Activated CD4-positive, alpha-beta T cell treated with anti-CD3 and anti-CD28 coated beads, Interleukin-2, amount 10 ng/mL, durations not matched to agents 24 days and 14 days (primary cell): Measurements from ENCODE around the gene MRGPRE. TPM values are rescaled to one million over a fixed set of nuclear protein-coding genes. Genes with fewer than 3 reads are reported as not detected.

Source experiments
- DNase-seq: peaks from one replicate; pipeline ENCODE4 v3.0.0; 2022
- H3K27ac Mint-ChIP-seq: one replicate; pipeline ENCODE4 v1.8.0; 2022; ENCODE audit warnings: mild to moderate bottlenecking, mixed read lengths
- H3K27me3 Mint-ChIP-seq: one replicate; pipeline ENCODE4 v1.8.0; 2022; ENCODE audit warnings: mixed read lengths
- H3K36me3 Mint-ChIP-seq: one replicate; pipeline ENCODE4 v1.8.0; 2022; ENCODE audit warnings: low read depth, mild to moderate bottlenecking, mixed read lengths
- H3K4me1 Mint-ChIP-seq: one replicate; pipeline ENCODE4 v1.8.0; 2021; ENCODE audit warnings: mixed read lengths
- H3K4me3 Mint-ChIP-seq: one replicate; pipeline ENCODE4 v1.8.0; 2022; ENCODE audit warnings: mild to moderate bottlenecking, moderate library complexity, mixed read lengths
- H3K9me3 Mint-ChIP-seq: one replicate; pipeline ENCODE4 v1.8.0; 2021; ENCODE audit warnings: mixed read lengths
- intact Hi-C: fragments of 100-400 bp; cut with micrococcal nuclease; formaldehyde crosslinking; loops from one replicate; pipeline ENCODE4 v1.15.1; 2023
- total RNA-seq: library from RNA; stranded (reverse); gene quantifications from 2 replicates; pipeline ENCODE4 v1.2.3, GENCODE V29; 2022

MRGPRE gene
- total RNA-seq, 1 donor from 2014 or later: not detected

GRCh38 chr11:3191586-3192324 lies 40.5 kb downstream of the MRGPRE start:
- Mint-ChIP-seq H3K27me3 (no peaks in the 10 kb centered on the region), H3K27ac (no peak overlapping the region), H3K36me3 (no peaks in the 10 kb centered on the region), H3K4me1 (no peaks in the 10 kb centered on the region), H3K9me3 (no peaks in the 10 kb centered on the region), H3K4me3 (no peak overlapping the region)
- intact Hi-C loops: no loop called here
- no peak for DNase-seq

- H3K36me3 Mint-ChIP-seq: no peaks in the 10 kb centered on the region
- H3K9me3 Mint-ChIP-seq: no peaks in the 10 kb centered on the region
- H3K4me3 Mint-ChIP-seq: no peak overlapping the region
- intact Hi-C loops: no loop called here
- H3K27ac Mint-ChIP-seq: no peak overlapping the region
- no peaks in the 10 kb centered on the region for H3K27me3 Mint-ChIP-seq
- DNase-seq: no peak
- no peaks in the 10 kb centered on the region for H3K4me1 Mint-ChIP-seq
These were observed 41.6 kb downstream of the MRGPRE start for GRCh38 chr11:3190600-3190999.

DNA sequence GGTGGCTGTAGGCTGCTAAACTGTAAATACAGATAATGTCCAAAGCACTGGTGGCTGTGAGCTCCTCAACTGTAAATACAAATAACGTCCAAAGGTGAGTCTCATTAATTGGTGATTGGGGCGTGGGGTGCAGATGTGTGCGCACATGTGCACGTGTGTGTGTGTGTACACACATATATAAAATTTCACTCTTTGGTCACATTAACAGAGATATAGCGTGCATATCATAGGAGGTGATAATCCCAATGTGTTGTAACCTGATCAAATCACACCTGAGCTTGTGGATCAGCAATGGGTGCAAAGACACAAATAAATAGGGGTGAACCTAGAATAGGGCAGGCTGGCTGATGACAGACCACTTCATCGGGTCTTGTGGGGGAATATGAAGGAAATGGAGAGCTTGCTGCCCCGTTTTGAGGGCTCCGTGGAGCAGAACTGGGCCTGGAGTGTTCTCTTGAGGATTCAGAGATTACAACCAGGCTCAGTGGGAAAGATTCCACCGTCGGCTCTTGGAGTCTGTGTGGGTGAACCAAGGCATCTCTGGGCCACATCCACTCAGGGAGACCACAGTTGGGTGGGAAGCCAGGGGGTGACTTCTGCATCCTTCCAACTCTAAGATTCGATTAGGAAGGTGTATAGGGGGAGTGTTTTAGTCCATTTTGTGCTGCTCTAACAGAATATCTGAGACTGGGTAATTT lies 42.2 kb downstream of the MRGPRE start:
- intact Hi-C loops: no loop called here
- Mint-ChIP-seq H3K27me3 (no peaks in the 10 kb centered on the region), H3K27ac (no peak overlapping the region), H3K4me1 (no peaks in the 10 kb centered on the region), H3K36me3 (no peaks in the 10 kb centered on the region), H3K4me3 (no peak overlapping the region), H3K9me3 (no peaks in the 10 kb centered on the region)
- DNase-seq: no peak

DNA sequence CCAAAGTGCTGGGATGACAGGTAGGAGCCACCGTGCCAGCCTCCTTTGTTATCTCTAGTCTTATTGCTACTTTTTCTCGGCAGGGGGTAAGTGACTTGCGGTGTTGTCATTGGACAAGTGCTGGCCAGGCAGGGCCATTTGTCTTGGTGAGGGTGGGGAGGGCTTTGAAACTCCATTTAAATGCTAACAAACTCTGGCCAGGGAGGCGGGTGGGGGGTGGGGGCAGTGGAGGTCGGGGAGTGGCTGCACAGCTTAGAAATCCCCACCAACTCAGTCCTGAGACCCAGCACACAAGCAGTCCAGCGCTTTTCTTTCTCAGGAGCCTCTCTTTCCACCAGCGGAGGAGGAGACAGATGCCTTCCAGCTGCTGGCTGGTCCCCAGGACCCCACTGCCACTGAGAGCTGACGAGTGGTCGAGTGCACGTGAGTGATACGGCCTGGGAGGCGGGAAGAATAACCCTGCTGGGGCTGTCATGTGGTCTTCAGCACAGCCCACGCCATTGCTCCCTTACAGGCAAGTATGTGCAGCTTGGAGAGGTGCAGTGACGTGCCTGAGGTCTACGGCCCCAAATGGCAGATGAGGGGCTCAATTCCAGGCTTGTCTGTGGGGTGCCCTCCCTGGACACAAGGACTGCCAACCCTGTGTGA lies 42.9 kb downstream of the MRGPRE start:
- Mint-ChIP-seq H3K36me3 (no peaks in the 10 kb centered on the region), H3K27me3 (no peaks in the 10 kb centered on the region), H3K4me1 (no peaks in the 10 kb centered on the region), H3K4me3 (no peak overlapping the region), H3K27ac (no peak overlapping the region), H3K9me3 (no peaks in the 10 kb centered on the region)
- intact Hi-C loops: no loop called here
- DNase-seq: no peak

GRCh38 chr11:3188496-3189195 lies 43.6 kb downstream of the MRGPRE start:
- DNase-seq: no peak
- H3K9me3 Mint-ChIP-seq: no peaks in the 10 kb centered on the region
- no peak overlapping the region for H3K27ac Mint-ChIP-seq
- H3K4me1 Mint-ChIP-seq: no peaks in the 10 kb centered on the region
- no peak overlapping the region for H3K4me3 Mint-ChIP-seq
- intact Hi-C loops: no loop called here
- no peaks in the 10 kb centered on the region for H3K36me3 Mint-ChIP-seq
- H3K27me3 Mint-ChIP-seq: no peaks in the 10 kb centered on the region

- no peaks in the 10 kb centered on the region for H3K36me3 Mint-ChIP-seq
- DNase-seq: no peak
- no peak overlapping the region for H3K27ac Mint-ChIP-seq
- H3K9me3 Mint-ChIP-seq: no peaks in the 10 kb centered on the region
- no peaks in the 10 kb centered on the region for H3K27me3 Mint-ChIP-seq
- no peak overlapping the region for H3K4me3 Mint-ChIP-seq
- intact Hi-C loops: no loop called here
- H3K4me1 Mint-ChIP-seq: no peaks in the 10 kb centered on the region
These were observed 45.9 kb downstream of the MRGPRE start for GRCh38 chr11:3186166-3186953.

DNA sequence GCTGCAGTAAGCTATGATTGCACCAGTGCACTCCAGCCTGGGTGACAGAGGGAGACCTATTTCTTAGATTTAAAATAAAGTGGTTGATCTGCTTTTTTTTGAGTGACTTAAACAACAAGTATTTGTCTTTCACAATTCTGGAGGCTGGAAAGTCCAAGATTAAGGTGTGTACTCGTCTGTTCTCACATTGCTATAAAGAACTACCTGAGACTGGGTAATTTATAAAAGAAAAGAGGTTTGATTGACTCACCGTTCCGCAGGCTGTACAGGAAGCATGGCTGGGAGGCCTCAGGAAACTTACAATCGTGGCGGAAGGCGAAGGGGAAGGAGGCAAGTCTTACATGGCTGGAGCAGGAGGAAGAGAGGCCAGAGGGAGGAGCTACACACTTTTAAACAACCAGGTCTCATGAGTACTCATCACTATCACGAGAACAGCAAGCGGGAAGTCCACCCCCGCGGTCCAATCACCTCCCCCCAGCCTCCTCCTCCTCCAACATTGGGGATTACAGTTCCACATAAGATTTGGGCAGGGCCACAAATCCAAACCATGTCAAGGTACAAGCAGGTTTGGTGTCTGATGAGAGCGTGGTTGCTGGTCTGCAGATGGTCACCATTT lies 47.4 kb downstream of the MRGPRE start:
- H3K4me3 Mint-ChIP-seq: no peak overlapping the region
- intact Hi-C loops: no loop called here
- H3K9me3 Mint-ChIP-seq: no peaks in the 10 kb centered on the region
- H3K27me3 Mint-ChIP-seq: no peaks in the 10 kb centered on the region
- DNase-seq: no peak
- no peak overlapping the region for H3K27ac Mint-ChIP-seq
- no peaks in the 10 kb centered on the region for H3K4me1 Mint-ChIP-seq
- no peaks in the 10 kb centered on the region for H3K36me3 Mint-ChIP-seq

DNA sequence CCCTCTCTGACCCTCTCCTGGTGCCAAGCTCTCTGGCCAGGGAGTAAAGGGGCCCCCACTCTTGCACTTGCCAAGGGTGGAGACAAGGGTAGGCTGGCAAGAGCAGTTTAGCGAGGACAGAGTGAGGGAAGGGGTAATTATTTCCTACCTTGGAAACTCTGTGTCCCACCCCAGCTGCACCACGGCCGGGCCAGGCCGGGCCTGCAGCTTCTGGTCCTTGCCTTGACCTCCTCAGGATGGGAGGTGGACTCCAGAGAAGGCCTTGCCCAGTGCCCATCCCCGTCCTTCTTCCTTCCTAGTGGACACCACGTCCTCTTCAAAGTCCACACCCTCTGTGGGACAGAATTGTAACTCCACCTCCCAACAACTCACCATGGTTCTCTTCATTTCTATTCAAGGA lies 48.7 kb downstream of the MRGPRE start:
- Mint-ChIP-seq H3K4me1 (no peaks in the 10 kb centered on the region), H3K27me3 (no peaks in the 10 kb centered on the region), H3K9me3 (no peaks in the 10 kb centered on the region), H3K4me3 (no peak overlapping the region), H3K27ac (no peak overlapping the region), H3K36me3 (no peaks in the 10 kb centered on the region)
- no peak for DNase-seq
- intact Hi-C loops: no loop called here

DNA sequence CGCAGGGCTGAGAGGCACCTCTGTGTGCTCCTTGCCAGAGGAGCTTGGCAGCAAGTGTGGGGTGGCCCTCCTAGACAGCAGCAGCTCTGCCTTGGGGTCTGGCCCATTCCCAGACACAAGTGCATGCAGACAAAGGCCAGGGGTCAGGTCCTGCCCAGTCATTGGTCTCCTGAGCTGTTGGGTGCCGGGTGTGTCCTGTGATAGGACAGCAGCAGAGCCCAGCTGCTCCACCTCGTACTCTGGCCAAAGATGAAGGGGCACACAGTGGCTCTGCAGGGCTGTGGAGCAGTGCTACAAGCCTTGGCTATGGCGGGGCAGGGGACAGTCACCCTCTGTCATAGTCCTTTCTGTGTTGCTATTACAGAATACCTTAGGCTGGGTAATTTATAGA lies 49.8 kb downstream of the MRGPRE start:
- Mint-ChIP-seq H3K27me3 (peaks cover 3% of the 10 kb centered on the region), H3K4me3 (no peak overlapping the region), H3K9me3 (no peaks in the 10 kb centered on the region), H3K36me3 (no peaks in the 10 kb centered on the region), H3K4me1 (no peaks in the 10 kb centered on the region), H3K27ac (no peak overlapping the region)
- no peak for DNase-seq
- intact Hi-C loops: no loop called here

DNA sequence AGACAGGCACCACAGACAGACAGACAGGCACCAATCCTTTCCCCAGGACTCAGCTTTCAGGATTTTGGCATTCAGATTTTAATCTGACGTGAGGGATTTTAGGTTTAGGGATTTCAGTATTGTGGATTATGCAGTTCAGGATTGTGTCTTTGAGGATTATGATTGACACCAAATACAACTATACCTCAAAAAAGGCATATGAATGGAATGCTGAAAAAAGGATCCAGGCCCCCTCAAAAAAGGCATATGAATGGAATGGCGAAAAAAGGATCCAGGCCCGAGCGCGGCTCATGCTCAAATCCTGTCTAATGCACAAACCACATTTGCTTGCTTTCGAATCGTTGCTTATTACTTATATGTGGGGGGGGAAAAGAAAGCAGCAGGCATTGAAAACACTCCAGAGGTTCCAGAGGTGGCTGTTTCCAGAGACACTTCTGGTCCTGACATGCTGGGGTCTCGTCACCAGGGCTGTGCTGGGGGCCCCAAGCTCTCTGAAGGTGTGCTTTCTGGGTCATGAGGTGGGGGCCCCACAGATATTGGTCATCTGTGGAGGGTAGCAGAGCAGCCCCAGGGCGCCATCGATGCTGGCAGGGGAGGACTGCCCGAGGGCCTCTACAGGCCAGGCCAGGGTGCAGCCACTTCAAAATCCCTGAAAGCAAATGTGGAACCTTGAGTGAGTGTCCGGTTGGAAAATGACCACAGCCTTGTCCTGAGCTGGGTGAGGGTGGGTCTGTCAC lies 50.3 kb downstream of the MRGPRE start:
- Mint-ChIP-seq H3K4me1 (no peaks in the 10 kb centered on the region), H3K27ac (no peak overlapping the region), H3K9me3 (peaks cover 5% of the 10 kb centered on the region), H3K4me3 (no peak overlapping the region), H3K36me3 (no peaks in the 10 kb centered on the region), H3K27me3 (peaks cover 3% of the 10 kb centered on the region)
- intact Hi-C loops: no loop called here
- no peak for DNase-seq

DNA sequence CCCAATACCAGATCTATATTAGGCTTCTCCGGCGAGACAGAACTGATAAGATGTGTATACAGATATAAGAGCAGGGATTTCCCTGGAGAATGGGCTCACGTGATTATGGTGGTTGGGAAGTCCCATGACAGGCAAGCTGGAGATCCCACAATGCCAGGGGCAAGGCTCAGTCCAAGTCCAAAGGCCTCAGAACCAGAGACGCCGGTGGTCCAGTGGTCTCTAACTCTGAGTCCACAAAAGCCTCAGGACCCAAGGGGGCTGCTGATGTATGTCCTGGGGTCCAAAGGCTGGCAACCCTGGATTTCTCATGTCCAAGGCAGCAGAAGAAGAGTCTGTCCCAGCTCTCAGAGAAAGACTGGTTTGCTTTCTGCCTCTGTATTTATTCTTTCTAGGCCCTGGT lies 51.3 kb downstream of the MRGPRE start:
- no peak for DNase-seq
- Mint-ChIP-seq H3K36me3 (no peaks in the 10 kb centered on the region), H3K27ac (no peak overlapping the region), H3K9me3 (peaks cover 10% of the 10 kb centered on the region), H3K4me3 (no peak overlapping the region), H3K4me1 (no peaks in the 10 kb centered on the region), H3K27me3 (peaks cover 6% of the 10 kb centered on the region)
- intact Hi-C loops: no loop called here

DNA sequence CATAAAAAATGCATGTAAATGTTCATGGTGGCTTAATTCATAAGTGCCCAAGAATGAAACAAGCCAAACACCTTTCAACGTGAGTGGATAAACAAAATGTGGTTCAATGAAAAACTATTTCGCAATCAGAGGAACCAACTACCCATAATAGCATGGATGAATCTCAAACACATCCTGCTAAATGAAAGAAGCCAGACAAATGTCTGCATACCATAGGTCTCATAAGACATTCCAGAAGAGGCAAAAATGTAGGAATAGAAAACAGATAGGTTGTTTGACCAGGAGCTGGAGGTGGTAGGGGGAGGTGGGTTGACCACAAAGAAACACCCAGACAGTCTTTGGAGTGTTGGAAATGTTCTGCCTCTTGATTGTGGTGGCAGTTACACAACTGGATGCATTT lies 53.9 kb downstream of the MRGPRE start:
- peaks cover 7% of the 10 kb centered on the region for H3K27me3 Mint-ChIP-seq
- intact Hi-C loops: no loop called here
- no peaks in the 10 kb centered on the region for H3K4me1 Mint-ChIP-seq

DNA sequence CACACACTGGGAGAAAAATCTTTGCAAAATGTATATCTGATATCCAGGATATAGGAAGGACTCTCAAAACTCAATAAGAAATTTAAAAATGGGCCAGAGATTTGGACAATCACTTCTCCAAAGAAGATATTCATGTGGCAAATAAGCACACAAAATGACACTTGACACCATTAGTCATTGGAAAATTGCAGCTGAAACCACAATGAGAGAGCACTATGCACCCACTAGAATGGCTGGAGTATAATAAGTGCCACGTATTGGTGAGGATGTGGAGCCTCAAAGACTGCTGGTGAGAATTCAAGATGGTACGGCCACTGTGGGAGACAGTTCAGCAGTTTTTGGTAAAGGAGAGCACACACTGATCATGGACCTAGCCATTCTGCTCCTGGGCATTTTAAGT lies 54.3 kb downstream of the MRGPRE start:
- intact Hi-C loops: no loop called here
- no peaks in the 10 kb centered on the region for H3K4me1 Mint-ChIP-seq
- peaks cover 13% of the 10 kb centered on the region for H3K9me3 Mint-ChIP-seq
- peaks cover 7% of the 10 kb centered on the region for H3K27me3 Mint-ChIP-seq
- no peak for DNase-seq
- H3K36me3 Mint-ChIP-seq: no peaks in the 10 kb centered on the region
- no peak overlapping the region for H3K27ac Mint-ChIP-seq
- H3K4me3 Mint-ChIP-seq: no peak overlapping the region

More for the DNA sequence above, 53.9 kb downstream of the MRGPRE start:
- no peak overlapping the region for H3K4me3 Mint-ChIP-seq
- no peak overlapping the region for H3K27ac Mint-ChIP-seq
- peaks cover 13% of the 10 kb centered on the region for H3K9me3 Mint-ChIP-seq
- H3K36me3 Mint-ChIP-seq: no peaks in the 10 kb centered on the region
- no peak for DNase-seq
